HG03460 (cell line): ENCODE data around the gene RAMP3.
"Not testable (repeated sequence)": the region's sequence is repeated elsewhere in the genome, so short reads cannot be mapped to it uniquely, and the experiment has no call there.

ENCODE experiments used
- ATAC-seq: cut with Tn5 transposase; IDR thresholded peaks from one replicate; pipeline ENCODE4 v1.9.1; 2021; ENCODE audit not compliant: unreplicated experiment

RAMP3 gene

DNA sequence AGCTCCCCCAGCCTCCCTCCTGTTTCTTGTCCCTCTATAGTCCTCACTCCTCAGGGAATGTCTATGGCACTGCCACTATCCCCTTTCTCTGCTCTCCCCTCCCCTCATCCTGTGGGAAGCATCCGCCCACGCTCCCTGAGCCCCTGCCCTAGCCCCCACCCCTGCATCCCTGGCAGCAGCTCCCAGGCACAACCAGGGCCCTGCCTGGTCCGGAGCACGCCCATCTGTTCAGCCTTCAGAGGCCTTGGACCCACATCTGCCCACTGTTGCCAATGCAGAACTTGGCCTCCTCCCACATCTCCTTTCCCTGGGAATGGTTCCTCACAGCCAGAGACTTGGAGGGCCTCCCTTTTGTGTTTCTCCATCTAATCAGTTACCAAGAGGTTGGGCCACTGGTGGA lies 25.7 kb upstream of the RAMP3 start:
- ATAC-seq = no peak

DNA sequence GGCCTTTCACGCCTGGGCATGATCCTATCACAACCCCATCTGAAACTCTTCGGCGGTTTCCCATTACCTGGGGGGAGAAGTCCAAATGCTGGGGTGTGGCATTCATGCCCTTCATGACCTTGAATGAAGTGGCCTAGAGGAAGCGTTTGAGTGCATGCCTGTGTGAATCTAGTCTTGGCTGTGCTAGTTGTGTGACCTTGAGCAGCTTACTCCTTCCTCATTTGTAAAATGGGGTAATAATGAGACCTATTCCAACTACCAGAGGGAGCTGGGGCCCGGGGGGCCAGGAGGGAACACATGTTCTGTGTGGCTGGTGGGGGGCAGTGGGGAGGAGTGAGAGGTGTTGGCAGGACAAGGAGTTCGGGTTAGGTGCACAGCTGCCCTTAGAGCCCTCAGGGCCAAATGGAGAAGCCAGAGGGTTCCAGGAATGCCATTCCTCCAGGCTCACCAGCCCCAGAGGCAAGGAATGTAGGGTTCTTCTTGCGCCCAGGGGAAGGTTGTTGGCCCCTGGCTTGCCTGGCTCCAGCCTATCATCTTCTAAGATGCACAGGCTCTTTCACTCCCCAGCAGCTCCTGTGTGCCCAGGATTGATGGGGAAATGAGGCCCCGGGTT lies 24.8 kb upstream of the RAMP3 start:
- no peak for ATAC-seq

DNA sequence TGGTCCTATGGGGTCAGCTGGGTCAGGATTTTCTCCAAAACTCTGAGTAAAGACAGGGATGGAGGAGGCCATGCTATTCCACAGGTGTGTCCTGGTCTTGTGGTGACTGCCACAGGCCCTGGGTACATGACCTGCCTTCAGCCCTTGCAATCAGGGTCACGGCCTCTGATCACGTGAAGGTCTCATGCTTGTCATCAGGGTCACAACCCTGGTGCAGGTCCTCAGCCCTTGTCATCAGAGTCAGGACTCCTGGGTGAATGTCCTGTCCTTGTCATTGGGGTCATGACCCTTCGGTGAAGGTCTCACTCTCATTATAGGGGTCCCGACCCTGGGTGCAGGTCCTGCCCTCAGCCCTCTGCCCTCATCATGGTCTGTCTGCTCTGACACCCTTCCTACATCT lies 24.2 kb upstream of the RAMP3 start:
- no peak for ATAC-seq

DNA sequence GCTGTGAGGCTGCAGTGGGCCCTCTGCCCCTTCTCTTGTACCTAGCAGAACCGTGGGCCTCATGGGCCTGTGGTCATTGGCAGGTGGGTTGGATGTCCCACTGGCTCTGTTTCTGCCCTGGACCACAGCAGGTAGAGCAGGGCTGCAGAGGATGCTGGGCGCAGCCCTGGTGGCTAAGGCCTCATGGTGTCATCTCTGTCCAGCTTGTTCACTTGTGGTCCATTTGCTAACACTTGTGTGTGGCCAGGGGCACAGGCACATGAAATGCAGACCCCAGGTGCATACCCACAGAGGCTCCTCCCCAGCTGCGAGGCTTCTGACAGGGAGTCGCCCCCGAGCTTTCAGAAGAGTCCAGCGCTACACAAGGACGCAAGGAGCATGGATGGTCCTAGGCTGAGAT lies 23.7 kb upstream of the RAMP3 start:
- no peak for ATAC-seq

DNA sequence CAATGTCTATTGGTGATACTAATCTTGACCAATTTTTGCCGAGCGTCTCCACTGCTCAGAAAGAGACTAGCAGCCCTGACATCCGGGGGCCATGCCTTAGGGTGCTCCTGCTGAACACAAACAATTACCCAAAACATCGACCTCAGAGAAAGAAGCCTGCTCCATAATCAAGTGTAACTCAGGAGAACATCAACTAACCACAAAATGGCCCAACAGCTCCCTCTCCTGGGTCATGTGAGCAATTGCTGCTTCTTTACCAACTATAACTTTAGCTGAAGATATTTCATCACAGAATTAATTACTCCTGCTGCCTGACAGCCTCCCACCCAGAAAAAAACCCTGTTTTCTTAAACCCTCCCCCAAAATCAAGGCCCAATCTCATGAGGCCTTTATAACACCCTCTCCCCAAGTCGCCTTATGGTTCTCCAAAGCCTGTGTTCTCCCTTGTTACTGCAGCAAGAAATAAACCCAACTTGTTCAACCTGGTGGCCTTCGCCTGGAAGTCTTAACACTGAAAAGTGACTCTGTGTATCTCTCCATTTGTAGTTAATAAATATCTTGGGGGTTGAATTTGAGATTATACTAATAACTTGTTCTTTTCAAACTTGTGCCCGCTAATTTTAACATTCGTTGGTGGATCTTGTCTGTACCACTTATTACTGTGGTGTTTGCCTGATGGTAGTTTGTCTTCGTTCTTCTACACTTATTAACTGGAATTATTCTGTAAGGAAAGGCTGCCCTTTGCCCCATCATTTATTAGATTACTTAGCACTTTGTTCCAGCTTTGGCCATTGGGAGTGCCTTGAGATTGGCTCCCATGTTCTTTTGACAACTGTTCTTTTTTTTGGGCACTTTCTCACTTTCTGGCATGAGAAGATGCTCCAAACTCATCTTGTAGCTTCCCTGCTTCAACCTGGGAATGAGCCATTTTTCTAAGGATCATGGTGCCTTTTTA lies 21.2 kb upstream of the RAMP3 start:
- no peak for ATAC-seq

DNA sequence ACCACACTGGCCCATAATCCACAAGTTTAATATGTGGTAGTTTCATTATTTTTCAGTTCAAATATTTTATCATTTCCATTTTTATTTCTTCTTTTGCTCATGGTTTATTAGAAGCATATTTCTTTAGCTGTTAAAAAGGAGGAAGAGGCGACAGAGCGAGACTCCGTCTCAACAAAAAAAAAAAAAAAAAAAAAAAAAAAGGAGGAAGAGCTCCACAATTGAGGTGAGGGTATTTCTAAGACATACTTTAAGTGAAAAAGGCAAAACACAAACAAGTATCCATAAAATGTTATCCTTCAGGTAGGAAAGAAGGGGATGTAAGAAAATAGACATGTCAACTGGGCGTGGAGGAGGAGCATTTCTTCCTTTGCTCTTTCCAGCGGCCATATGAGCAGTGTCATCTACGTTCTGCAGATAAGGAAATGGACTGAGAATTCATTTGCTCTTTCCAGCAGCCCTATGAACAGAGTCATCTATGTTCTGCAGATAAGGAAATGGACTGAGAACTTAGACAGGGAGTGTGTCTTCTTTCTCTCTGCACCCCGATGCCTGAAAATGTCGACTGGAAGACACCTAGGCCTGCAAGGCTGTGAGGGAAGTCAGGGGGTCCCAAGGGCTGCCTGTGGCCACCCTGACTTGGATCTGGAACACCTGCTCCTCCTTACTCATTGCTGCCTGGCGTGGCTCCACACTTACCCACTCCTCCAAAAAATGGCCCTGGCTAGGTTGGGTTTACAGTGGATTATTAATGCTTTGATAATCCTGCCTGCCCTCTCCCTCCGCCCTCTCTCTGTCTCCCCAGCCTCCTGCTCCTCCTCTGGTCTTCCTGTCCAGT lies 18.9 kb upstream of the RAMP3 start:
- no peak for ATAC-seq

DNA sequence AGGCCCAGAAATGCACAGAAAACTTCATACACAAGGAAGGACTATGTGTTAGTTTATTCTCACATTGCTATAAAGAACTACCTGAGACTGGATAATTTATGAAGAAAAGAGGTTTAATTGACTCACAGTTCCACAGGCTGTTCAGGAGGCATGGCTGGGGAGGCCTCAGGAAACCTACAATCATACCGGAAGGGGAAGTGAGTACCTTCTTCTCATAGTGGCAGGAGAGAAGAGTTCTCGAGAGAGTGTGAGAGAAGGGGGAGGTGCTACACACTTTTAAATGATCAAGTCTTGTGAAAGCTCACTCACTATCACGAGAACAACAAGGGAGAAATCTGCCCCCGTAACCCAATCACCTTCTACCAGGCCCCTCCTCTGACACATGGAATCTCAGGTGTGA lies 16.8 kb upstream of the RAMP3 start:
- no peak for ATAC-seq

DNA sequence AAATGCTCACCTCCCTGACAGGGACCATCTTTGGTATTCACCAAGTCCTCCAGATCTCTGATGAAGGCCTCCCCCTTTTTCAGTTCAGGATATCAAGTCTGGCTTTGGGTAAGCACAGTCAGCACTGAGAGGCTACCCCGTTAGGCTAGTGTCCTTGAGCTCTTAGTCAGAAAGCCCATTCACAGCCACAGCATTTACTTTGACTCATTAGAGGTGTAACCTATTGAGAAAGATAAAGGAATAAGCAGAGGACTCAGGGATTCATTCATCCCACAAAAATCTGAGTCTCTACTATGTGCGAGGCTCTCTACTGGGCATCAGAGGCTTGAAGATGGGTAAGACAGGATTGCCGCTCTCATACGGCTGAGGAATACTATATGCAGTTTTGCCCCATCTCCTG lies 14.0 kb upstream of the RAMP3 start:
- ATAC-seq = no peak

DNA sequence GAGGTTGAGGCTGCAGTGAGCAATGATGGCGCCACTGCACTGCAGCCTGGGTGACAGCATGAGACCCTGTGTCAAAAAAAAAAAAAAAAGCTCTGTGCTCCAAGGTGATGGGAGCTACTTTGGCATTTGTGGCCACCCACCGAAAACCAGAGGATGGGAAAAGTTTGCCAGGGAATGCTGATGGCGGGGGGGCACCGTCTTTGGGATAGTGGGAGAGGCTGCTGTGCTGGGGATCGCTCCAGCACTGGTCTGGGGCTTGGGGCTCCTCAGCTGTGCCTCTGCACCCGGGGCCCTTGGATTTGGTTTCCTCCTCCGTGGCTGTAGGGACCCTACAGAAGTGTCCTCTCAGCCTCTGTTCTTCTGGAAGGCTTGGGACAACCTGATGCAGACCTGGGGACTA lies 11.7 kb upstream of the RAMP3 start:
- no peak for ATAC-seq

DNA sequence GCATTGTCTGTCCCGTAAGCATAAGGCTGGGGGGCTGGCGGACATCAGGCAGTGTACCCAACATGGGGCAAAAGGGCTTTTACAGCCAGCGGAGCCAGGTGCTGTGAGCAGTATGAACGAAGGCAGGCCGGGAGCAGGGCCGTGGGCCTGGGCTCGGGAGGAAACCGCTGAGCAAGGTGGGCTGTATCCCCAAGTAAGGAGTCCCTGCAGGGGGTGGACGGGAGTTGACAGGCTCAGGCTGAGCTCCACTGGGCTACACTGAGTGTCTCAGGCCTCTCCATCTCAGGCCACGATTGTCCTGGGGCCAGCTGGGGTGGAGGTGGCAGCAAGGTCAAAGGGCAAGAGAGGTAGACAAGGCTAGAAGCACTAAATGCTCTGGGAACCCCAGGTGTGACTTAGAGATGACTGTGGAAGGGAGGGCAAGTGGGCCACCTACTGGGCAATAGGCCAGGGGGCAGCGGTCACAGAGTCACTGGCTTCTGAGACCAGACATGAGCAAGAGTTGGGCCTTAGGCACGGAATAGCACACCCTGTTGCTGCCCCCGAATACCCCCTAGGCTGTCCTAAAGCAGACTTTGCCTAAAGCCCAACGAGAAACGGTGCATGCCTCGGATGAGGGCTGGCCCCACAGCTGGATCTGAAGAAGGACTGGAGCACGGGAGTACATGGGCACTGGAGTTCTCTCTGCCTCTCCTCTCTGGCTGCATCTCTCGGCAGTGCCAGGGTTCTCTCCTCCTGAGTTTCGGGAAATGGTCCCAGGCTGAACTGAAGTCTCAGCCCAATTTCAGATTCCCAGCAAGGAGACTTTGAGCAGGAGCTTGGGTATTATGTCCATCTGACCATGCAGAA lies 10.8 kb upstream of the RAMP3 start:
- no peak for ATAC-seq

DNA sequence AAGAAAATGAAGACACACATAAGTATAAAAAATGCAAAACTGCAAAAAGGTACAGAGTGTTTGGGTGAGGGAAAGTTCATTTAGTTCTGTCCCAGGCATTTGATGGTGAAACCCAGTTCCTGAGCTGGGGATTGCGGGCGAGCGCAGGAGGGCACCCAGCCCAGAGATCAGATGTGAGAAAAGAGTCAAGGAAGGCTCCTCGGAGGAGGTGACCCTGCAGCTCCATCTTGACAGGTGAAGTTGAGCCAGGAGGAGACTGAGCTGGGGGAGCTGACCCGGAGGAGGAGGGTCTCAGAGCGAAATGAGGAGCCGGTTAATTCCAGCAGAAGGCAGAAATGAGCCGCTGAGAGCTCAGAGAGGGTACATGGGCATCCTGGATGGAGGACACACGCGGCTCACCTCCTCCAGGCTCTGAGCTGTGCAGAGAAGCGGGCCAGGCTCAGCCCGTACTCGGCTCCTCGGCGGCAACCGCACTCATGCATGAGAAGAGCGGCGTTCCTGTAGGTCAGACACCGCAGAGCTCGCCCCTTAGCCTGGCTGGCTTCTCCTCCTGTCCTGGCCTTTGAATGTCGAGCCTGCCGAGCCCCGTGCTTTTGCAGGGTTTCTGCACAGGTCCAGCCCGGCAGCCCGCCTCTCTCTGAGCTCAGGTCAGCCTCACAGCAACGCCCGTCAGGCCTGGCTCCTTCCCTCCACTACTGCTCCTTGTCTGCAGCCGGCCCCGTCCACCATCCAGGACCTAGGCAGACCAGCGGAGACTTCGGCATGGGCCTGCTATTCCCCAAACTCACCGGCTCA lies 9.5 kb upstream of the RAMP3 start:
- ATAC-seq = no peak

DNA sequence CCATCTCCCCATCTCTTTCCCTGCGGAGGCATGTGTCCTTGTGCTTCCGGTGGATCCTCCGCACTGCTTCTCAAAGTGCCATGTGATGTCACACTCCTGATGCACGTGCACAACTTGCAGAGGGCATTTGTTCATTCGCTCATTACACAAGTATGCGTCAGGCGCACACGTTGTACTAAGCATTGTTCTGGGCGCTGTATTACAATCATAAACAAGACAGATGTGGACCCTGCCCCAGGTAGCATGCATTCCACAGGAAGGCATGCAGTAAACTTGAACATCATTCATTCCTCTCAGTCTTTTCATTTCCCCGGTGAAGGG lies 9.0 kb upstream of the RAMP3 start:
- no peak for ATAC-seq

DNA sequence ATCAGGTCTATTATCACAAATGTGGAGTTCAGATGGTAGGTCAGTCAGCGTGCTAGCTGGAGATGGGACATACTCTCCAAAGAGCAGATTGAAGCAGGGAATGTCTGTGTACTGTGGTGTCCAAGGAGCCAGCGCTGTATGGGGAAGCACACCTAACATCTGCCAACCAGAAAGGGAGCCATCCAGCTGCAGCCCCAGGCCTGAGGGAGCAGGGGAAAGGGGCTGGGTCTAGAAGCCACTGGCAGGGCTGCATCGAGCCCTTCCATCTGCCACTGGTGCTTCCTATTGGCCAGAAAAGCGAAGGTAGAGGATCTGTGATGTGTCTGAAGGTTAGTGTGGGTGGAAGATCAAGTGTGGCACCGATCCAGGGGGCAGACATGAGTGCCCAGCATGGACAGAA lies 8.0 kb upstream of the RAMP3 start:
- ATAC-seq = no peak

DNA sequence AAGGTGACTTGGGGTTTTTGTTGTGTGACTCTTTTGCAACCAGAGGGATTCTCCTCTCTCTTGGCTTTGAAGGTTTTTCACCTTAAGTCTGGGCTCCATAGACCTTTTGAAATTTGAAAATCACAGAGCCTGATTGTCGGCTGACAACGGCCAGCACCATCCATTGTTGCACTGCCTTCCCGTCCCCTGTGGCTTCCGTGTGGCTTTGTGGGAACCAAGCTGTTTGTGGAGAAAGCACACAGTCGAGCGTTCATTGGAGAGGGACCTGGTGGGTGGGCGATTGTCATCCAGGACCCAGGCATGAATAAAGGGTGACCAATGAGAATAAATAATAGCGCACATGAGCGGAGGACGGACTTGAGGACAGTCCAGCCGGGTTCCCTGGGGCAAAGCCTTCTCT lies 7.4 kb upstream of the RAMP3 start:
- ATAC-seq = no peak

DNA sequence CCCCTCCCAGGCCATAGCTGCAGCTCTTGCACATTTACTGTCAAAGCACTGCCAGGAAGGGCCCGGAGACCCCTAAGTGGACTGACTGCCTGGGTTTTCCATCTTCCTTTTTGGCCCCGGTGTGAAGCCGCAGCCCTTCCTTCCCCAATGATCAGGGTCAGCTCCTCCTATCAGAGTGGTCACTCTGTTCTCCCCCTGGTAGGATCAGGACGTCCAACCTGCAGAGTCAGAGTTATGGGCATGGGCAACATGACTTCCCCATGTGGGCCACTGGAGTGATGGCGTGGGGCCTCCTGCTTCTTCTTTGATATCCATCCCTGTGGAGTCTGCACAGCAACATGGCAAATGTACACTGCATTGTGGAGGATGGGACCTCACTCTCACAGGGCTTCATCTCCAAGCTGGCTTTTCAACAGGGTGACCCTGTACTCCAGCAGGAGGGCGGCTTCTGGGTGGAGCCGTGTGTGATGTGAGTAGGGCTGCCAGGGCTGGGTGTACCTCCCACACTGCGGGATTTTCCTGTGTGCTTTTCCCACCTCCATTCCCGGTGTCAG lies 6.4 kb upstream of the RAMP3 start:
- no peak for ATAC-seq

DNA sequence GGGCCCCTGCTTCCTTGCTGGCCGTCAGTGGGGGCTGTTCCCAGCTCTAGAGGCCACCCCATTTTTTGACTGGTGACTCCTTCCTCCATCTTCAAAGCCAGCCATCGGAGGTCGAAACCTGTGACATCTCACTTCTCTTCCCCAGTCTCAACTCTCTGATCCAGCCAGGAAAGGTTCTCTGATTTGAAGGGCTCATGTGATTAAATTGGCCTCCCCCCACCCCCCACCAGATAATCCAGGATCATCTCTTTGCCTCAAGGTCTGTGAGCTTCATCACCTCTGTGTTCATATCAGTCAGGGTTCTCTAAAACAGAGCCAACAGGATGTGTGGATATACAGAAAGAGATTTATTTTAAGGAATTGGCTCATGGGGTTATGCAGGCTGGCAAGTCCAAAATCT lies 5.6 kb upstream of the RAMP3 start:
- no peak for ATAC-seq

DNA sequence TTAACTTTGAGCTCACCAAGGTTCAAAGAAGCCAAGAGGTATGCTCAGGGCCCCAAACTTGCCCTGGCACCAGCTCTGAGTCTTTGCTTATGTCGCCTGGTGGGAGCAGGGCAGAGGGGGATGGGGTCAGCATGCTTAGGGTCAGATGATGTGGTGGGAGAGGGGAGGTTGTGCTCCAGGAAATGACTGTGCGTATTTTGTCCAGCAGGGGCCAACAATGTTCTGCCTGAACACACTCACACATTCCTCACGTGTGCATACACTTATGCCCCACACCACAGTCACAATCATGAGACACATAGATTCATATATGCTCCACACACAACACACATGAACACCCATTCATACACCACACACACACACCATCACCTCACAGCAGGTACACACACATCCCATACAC lies 4.4 kb upstream of the RAMP3 start:
- ATAC-seq = no peak

DNA sequence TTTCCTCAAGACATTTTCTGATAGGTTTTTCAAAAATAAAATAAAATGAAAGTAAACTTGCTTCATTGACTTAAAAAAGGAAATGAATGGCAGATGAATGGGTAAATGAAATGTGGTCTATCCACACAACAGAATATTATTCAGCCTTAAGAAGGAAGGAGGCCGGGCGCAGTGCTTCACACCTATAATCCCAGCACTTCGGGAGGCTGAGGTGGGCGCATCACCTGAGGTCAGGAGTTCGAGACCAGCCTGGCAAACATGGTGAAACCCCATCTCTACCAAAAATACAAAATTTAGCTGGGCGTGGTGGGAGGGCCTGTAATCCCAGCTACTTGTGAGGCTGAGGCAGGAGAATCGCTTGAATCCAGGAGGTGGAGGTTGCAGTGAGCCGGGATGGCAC lies 3.7 kb upstream of the RAMP3 start:
- ATAC-seq = not testable (repeated sequence)

DNA sequence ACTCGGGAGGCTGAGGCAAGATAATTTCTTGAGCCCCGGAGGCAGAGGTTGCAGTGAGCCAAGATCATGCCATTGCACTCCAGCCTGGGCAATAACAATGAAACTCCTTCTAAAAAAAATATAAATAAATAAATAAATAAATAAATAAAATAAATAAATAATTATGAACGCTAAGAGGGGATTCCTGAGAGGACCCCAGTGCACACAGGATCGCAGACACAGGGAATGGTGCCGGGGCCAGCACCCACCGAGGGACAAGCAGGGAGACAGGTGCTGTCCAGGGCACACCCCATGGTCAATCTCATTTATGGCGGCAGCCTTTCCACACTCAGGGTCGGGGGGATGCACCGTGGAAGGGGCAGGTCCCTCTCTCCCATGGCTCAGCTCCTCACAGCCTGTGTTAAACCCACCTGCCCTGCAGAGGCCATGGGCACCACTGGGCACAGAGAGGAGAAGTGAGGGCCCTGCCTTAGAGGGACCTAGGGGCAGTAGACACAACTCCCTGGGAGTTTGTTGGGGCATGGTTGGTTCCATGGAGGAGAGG lies 2.2 kb upstream of the RAMP3 start:
- ATAC-seq = no peak

DNA sequence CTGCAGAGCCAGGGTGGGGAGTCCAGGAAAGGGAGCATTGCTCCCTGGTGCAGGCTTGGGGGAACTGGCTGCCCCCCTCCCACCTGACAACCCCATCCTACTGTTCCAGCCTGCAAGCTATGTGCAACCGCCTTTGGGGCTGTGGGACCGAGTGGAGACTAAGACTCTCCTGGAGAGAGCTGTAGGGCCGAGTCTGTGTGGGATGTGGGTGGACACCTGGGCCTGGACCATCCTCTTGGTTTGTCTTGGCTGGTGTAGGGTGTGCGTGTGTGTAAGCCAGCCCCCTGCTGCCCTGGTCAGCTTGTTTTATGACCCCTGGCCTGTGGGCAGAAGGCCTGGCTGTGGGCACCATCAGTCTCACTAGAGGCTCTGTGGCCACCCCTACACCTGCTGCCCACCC lies 1.6 kb upstream of the RAMP3 start:
- no peak for ATAC-seq
